ENCODE results near the gene HABP4. TPM values are rescaled to one million over a fixed set of nuclear protein-coding genes. Genes with fewer than 3 reads are reported as not detected.

Gene HABP4
- total and polyA plus RNA-seq, 4 donors = 1.1 to 4.0 (median 2.9) TPM

DNA sequence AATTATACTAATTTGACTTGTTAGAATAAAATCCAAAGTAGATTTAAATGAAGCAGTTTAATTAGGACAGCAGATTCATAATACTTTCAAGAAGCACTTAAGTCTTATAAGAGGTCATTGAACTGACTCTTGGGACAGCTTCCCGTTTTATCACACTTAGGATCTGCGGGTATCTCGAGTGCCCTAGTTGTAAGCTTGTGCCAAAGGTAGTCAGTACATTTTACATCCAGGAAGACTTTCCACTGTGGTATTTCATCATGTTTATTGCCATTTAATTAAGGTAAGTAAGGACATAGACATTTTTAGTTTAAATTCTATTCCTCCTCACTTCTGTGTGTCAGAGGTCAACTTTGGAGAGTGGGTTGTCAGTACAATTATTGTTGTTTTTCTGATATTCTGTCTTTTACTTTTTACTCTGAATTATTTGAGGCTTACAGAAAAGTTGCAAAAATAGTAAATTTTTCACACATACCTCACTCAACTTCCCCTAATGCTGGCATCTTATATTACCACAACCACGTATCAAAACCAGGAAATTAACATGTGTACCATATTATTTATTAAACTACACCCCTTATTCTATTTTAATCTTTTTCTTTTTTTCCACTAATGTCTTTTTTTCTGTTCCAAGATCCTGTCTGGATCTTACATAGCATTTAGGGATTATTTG is 24.3 kb upstream of the HABP4 start:
- H3K36me3 ChIP-seq (ENCODE audit: control insufficient read depth in 4 of 4, insufficient read depth in 3 of 4, low read depth in 1 of 4, low read length in 3 of 4) = no peaks in the 10 kb centered on the region
- no peak overlapping the region for H3K4me3 ChIP-seq (ENCODE audit: low read depth in 1 of 3, low read length in 3 of 3)
- no peak overlapping the region for H3K27ac ChIP-seq (ENCODE audit: low read depth in 1 of 2, low read length in 2 of 2)
- no peak overlapping the region for H3K9ac ChIP-seq (ENCODE audit: low read depth in 1 of 2, low read length in 2 of 2)
- TF ChIP-seq ATF3 (IDR thresholded peaks at IDR 0.05) (no peak), REST (IDR thresholded peaks at IDR 0.05) (no peak)
- TF ChIP-seq, protein P1, sequence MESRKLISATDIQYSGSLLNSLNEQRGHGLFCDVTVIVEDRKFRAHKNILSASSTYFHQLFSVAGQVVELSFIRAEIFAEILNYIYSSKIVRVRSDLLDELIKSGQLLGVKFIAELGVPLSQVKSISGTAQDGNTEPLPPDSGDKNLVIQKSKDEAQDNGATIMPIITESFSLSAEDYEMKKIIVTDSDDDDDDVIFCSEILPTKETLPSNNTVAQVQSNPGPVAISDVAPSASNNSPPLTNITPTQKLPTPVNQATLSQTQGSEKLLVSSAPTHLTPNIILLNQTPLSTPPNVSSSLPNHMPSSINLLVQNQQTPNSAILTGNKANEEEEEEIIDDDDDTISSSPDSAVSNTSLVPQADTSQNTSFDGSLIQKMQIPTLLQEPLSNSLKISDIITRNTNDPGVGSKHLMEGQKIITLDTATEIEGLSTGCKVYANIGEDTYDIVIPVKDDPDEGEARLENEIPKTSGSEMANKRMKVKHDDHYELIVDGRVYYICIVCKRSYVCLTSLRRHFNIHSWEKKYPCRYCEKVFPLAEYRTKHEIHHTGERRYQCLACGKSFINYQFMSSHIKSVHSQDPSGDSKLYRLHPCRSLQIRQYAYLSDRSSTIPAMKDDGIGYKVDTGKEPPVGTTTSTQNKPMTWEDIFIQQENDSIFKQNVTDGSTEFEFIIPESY (IDR thresholded peaks at IDR 0.05) = no peak
- 75% methylated on average over 4 of the region's 4 CpGs for WGBS
- H3K9me3 ChIP-seq (ENCODE audit: control insufficient read depth in 4 of 4, low read length in 3 of 4) = no peaks in the 10 kb centered on the region
- H3K4me1 ChIP-seq (ENCODE audit: control insufficient read depth in 4 of 4, insufficient read depth in 4 of 4, low read length in 3 of 4) = peaks cover 4 to 6% (median 6%) of the 10 kb centered on the region in 4 donors
- H3K27me3 ChIP-seq (ENCODE audit: control insufficient read depth in 4 of 4, insufficient read depth in 4 of 4, low read length in 3 of 4) = no peaks in the 10 kb centered on the region
- DNase-seq (ENCODE audit: low spot score) = no peak

GRCh38 chr9:96429732-96430131 is 20.2 kb upstream of the HABP4 start:
- no peak overlapping the region for H3K27ac ChIP-seq (ENCODE audit: low read depth in 1 of 2, low read length in 2 of 2)
- H3K4me3 ChIP-seq (ENCODE audit: low read depth in 1 of 3, low read length in 3 of 3) = no peak overlapping the region
- TF ChIP-seq GABPA (IDR thresholded peaks at IDR 0.05 in 1 of 2, conservative IDR thresholded peaks at IDR 0.05 in 1 of 2) (no peak), NR2F2 (IDR thresholded peaks at IDR 0.05) (no peak)
- peaks cover 0 to under 1% (median 0%) of the 10 kb centered on the region in 4 donors for H3K9me3 ChIP-seq (ENCODE audit: control insufficient read depth in 4 of 4, low read length in 3 of 4)
- no peak overlapping the region for H3K9ac ChIP-seq (ENCODE audit: low read depth in 1 of 2, low read length in 2 of 2)
- DNase-seq (ENCODE audit: low spot score) = no peak
- no peaks in the 10 kb centered on the region for H3K27me3 ChIP-seq (ENCODE audit: control insufficient read depth in 4 of 4, insufficient read depth in 4 of 4, low read length in 3 of 4)
- H3K4me1 ChIP-seq (ENCODE audit: control insufficient read depth in 4 of 4, insufficient read depth in 4 of 4, low read length in 3 of 4) = no peaks in the 10 kb centered on the region
- H3K36me3 ChIP-seq (ENCODE audit: control insufficient read depth in 4 of 4, insufficient read depth in 3 of 4, low read depth in 1 of 4, low read length in 3 of 4) = no peaks in the 10 kb centered on the region

DNA sequence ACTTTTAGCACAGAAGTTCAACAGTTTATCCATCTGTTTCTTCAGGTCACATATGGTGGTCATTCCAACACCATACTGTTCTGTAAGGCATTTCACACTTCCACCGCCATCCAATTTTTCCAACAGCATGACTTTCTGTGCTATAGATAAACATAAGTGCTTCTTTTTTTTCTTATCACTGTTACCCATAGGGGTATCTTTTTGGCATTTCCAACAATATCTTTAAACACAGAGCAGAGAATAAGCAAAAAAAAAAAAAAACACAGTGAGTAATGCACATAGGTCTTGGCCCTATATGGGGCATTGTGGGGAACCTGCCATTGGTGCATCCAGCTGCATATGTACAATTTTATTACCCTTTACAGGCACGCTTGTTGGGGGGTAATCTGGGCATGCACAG is 19.6 kb upstream of the HABP4 start:
- Histone ChIP-seq H3K4me3 (ENCODE audit: low read depth in 1 of 3, low read length in 3 of 3) (no peak overlapping the region), H3K4me1 (ENCODE audit: control insufficient read depth in 4 of 4, insufficient read depth in 4 of 4, low read length in 3 of 4) (no peaks in the 10 kb centered on the region), H3K9me3 (ENCODE audit: control insufficient read depth in 4 of 4, low read length in 3 of 4) (peaks cover 0 to 4% (median 2%) of the 10 kb centered on the region in 4 donors), H3K27ac (ENCODE audit: low read depth in 1 of 2, low read length in 2 of 2) (no peak overlapping the region), H3K9ac (ENCODE audit: low read depth in 1 of 2, low read length in 2 of 2) (no peak overlapping the region), H3K27me3 (ENCODE audit: control insufficient read depth in 4 of 4, insufficient read depth in 4 of 4, low read length in 3 of 4) (no peaks in the 10 kb centered on the region), H3K36me3 (ENCODE audit: control insufficient read depth in 4 of 4, insufficient read depth in 3 of 4, low read depth in 1 of 4, low read length in 3 of 4) (no peaks in the 10 kb centered on the region)
- 97% methylated on average over 2 of the region's 2 CpGs for WGBS
- no peak for DNase-seq (ENCODE audit: low spot score)
- TF ChIP-seq HNF4G (IDR thresholded peaks at IDR 0.05) = no peak
- no peak for TF ChIP-seq FOXA2 (IDR thresholded peaks at IDR 0.05)
- no peak for TF ChIP-seq REST (IDR thresholded peaks at IDR 0.05)
- TF ChIP-seq, protein P1 (IDR thresholded peaks at IDR 0.05) = no peak
- no peak for TF ChIP-seq RAD21 (IDR thresholded peaks at IDR 0.05)
- no peak for TF ChIP-seq GABPA (IDR thresholded peaks at IDR 0.05 in 1 of 2, conservative IDR thresholded peaks at IDR 0.05 in 1 of 2)
- TF ChIP-seq YY1 (IDR thresholded peaks at IDR 0.05) = no peak
- no peak for TF ChIP-seq FOXA1 (IDR thresholded peaks at IDR 0.05)
- TF ChIP-seq ATF3 (IDR thresholded peaks at IDR 0.05) = no peak
- TF ChIP-seq, protein P2, sequence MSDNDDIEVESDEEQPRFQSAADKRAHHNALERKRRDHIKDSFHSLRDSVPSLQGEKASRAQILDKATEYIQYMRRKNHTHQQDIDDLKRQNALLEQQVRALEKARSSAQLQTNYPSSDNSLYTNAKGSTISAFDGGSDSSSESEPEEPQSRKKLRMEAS (IDR thresholded peaks at IDR 0.05) = no peak
- TF ChIP-seq JUND (IDR thresholded peaks at IDR 0.05) = no peak
- no peak for TF ChIP-seq EGR1 (IDR thresholded peaks at IDR 0.05; ENCODE audit: low read depth in 2 of 2)
- no peak for TF ChIP-seq HNF4A (conservative IDR thresholded peaks at IDR 0.05)
- TF ChIP-seq RXRA (IDR thresholded peaks at IDR 0.05) = no peak

All from liver (tissue), 9 donors.